ENCODE measurements around the gene STRN3. TPM values are rescaled to one million over a fixed set of nuclear protein-coding genes. Genes with fewer than 3 reads are reported as not detected.

Gene STRN3, protein sequence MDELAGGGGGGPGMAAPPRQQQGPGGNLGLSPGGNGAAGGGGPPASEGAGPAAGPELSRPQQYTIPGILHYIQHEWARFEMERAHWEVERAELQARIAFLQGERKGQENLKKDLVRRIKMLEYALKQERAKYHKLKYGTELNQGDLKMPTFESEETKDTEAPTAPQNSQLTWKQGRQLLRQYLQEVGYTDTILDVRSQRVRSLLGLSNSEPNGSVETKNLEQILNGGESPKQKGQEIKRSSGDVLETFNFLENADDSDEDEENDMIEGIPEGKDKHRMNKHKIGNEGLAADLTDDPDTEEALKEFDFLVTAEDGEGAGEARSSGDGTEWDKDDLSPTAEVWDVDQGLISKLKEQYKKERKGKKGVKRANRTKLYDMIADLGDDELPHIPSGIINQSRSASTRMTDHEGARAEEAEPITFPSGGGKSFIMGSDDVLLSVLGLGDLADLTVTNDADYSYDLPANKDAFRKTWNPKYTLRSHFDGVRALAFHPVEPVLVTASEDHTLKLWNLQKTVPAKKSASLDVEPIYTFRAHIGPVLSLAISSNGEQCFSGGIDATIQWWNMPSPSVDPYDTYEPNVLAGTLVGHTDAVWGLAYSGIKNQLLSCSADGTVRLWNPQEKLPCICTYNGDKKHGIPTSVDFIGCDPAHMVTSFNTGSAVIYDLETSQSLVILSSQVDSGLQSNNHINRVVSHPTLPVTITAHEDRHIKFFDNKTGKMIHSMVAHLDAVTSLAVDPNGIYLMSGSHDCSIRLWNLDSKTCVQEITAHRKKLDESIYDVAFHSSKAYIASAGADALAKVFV
- total RNA-seq: 30.5 and 34.2 TPM in 2 replicates

DNA sequence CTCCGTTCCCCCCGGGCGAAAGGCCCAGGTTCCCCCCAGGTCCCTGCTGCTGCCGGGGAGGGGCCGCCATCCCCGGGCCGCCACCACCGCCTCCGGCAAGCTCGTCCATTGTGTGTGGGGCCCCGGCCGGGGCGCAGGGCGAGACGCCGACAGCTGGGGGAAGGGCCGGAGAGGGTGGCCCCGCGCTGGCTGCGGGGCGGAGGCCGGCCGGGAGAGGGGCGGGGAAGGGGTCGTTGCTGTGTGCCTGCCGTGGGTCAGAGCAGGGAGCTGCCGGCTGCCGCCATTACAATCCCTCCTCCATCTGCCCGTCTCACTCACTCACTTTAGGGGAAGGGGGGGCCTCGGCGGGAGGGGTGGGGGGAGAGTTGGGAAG, at the start of gene STRN3:
TSS of gene STRN3 (minus strand) at position 303 of the 373 bp plus-strand sequence. CDS start at position 109, 194 bp downstream.
- no peak for DNase-seq (ENCODE audit: low read depth)
- peak within 1 kb of the TSS; percentile 99 for H3K4me3 ChIP-seq (ENCODE audit: low read depth, low read length)
- no peak for TF ChIP-seq CTCF (IDR thresholded peaks at IDR 0.05; ENCODE audit: insufficient read depth, low read length, poor library complexity, severe bottlenecking)

DNA sequence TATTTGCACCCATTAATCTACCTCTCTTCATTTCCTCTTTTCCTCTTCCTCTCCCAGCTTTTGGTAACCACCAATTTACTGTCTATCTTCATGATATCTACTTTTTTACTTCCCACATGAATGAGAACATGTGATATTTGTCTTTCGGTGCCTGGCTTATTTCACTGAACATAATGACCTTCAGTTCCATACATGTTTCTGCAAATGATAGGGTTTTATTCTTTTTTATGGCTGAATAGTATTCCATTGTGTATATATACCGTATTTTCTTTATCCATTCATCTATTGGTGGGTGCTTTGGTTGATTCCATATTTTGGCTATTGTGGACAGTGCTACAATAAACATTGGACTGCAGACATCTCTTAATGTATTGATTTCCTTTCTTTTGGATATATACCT, 49.0 kb upstream of the STRN3 start:
- no peak overlapping the region for H3K4me3 ChIP-seq (ENCODE audit: low read depth, low read length)
- TF ChIP-seq CTCF (IDR thresholded peaks at IDR 0.05; ENCODE audit: insufficient read depth, low read length, poor library complexity, severe bottlenecking): no peak
- DNase-seq (ENCODE audit: low read depth): no peak
- H3K27me3 ChIP-seq (ENCODE audit: control insufficient read depth, insufficient read depth, low read length): no peaks in the 10 kb centered on the region
- no peaks in the 10 kb centered on the region for H3K36me3 ChIP-seq (ENCODE audit: control insufficient read depth, insufficient read depth, low read length)

More for the DNA sequence above, at the start of gene STRN3:
- Histone ChIP-seq H3K27me3 (ENCODE audit: control insufficient read depth, insufficient read depth, low read length) (no peaks in the 10 kb centered on the region), H3K36me3 (ENCODE audit: control insufficient read depth, insufficient read depth, low read length) (no peaks in the 10 kb centered on the region)

- Histone ChIP-seq H3K27me3 (ENCODE audit: control insufficient read depth, insufficient read depth, low read length) (no peaks in the 10 kb centered on the region), H3K4me3 (ENCODE audit: low read depth, low read length) (no peak overlapping the region), H3K36me3 (ENCODE audit: control insufficient read depth, insufficient read depth, low read length) (no peaks in the 10 kb centered on the region)
- no peak for DNase-seq (ENCODE audit: low read depth)
- TF ChIP-seq CTCF (IDR thresholded peaks at IDR 0.05; ENCODE audit: insufficient read depth, low read length, poor library complexity, severe bottlenecking): no peak
These were observed 45.0 kb upstream of the STRN3 start for GRCh38 chr14:31071151-31071550.

- DNase-seq (ENCODE audit: low read depth): peak; percentile 86
- no peak for TF ChIP-seq CTCF (IDR thresholded peaks at IDR 0.05; ENCODE audit: insufficient read depth, low read length, poor library complexity, severe bottlenecking)
- no peaks in the 10 kb centered on the region for H3K27me3 ChIP-seq (ENCODE audit: control insufficient read depth, insufficient read depth, low read length)
- no peaks in the 10 kb centered on the region for H3K36me3 ChIP-seq (ENCODE audit: control insufficient read depth, insufficient read depth, low read length)
- H3K4me3 ChIP-seq (ENCODE audit: low read depth, low read length): no peak overlapping the region
These were observed 44.3 kb upstream of the STRN3 start for GRCh38 chr14:31070431-31070830.

GRCh38 chr14:31069343-31069742, 43.2 kb upstream of the STRN3 start:
- DNase-seq (ENCODE audit: low read depth): no peak
- H3K36me3 ChIP-seq (ENCODE audit: control insufficient read depth, insufficient read depth, low read length): no peaks in the 10 kb centered on the region
- TF ChIP-seq CTCF (IDR thresholded peaks at IDR 0.05; ENCODE audit: insufficient read depth, low read length, poor library complexity, severe bottlenecking): no peak
- no peak overlapping the region for H3K4me3 ChIP-seq (ENCODE audit: low read depth, low read length)
- no peaks in the 10 kb centered on the region for H3K27me3 ChIP-seq (ENCODE audit: control insufficient read depth, insufficient read depth, low read length)

Data from kidney epithelial cell (primary cell).